Body of pancreas (tissue), 4 donors: ENCODE measurements around the gene PCBP3. TPM values are rescaled to one million over a fixed set of nuclear protein-coding genes. Genes with fewer than 3 reads are reported as not detected.

ENCODE experiments used
- ATAC-seq: fragments of 150-250 bp; one replicate; pipeline ENCODE4 v1.9.1; 2016
- DNase-seq, 4 donors: peaks; one replicate each; pipeline ENCODE4 v3.0.0-alpha.2; 2019
- H3K27ac ChIP-seq, 4 donors: fragments of 200-600 bp; sonication (generic); 1 replicate in 3 of 4; 2 replicates in 1 of 4; pipeline versions ENCODE4 v1.5.1 to v1.6.1; 2016 to 2019; ENCODE audit warnings: mild to moderate bottlenecking in 1 of 4, mixed read lengths in 1 of 4, moderate library complexity in 1 of 4
- H3K27me3 ChIP-seq, 2 donors: fragments of 200-600 bp; sonication (generic); one replicate each; pipeline ENCODE4 v1.6.0; 2016; ENCODE audit warnings: mild to moderate bottlenecking in 1 of 2
- H3K36me3 ChIP-seq, 2 donors: fragments of 200-600 bp; sonication (generic); replicated peaks in 1 of 2; 2 replicates each; pipeline ENCODE4 v1.5.1; 2016; ENCODE audit warnings: low read depth in 2 of 2; ENCODE audit not compliant: insufficient read depth in 1 of 2
- H3K4me1 ChIP-seq: fragments of 200-600 bp; sonication (generic); one replicate; pipeline ENCODE4 v1.6.0; 2016
- H3K4me3 ChIP-seq, 2 donors: fragments of 200-600 bp; sonication (generic); 1 replicate in 1 of 2; 2 replicates in 1 of 2; pipeline ENCODE4 v1.5.1; 2016 to 2019
- H3K9me3 ChIP-seq, 3 donors: fragments of 200-600 bp; sonication (generic); 1 replicate in 2 of 3; 2 replicates in 1 of 3; pipeline ENCODE4 v1.5.1; 2016
- POLR2A ChIP-seq, 3 donors: fragments of 450-650 bp; IDR thresholded peaks; one replicate each; pipeline ENCODE4 v1.6.1; 2016; ENCODE audit warnings: antibody characterized with exemption in 3 of 3, mild to moderate bottlenecking in 2 of 3
- WGBS, 2 donors: methylation state at CpG; one replicate each; pipeline ENCODE4 v1.1.5; 2017; 5-methylcytosine and 5-hydroxymethylcytosine counted together
- intact Hi-C: fragments of 100-400 bp; cut with DNase I; formaldehyde crosslinking; loops from one replicate; pipeline ENCODE4 v1.15.1; 2023
- total RNA-seq, 2 donors: library from RNA; depleted of rRNA; stranded (reverse); fragments of >200 nt; gene quantifications; one replicate each; pipeline ENCODE4 v1.1.0, GENCODE V29; 2016
- TF ChIP-seq, protein P1 (sequence below), 7 experiments: fragments of 450-650 bp in 4 of 7; fragments of 200-600 bp in 3 of 7; sonication (generic) in 3 of 7; IDR thresholded peaks; one replicate each; pipeline ENCODE4 v1.5.1; 2016 to 2019; ENCODE audit warnings: antibody characterized with exemption in 7 of 7

PCBP3 gene
- total RNA-seq, 2 donors from 2014 or later = 1.3 to 4.6 TPM

DNA sequence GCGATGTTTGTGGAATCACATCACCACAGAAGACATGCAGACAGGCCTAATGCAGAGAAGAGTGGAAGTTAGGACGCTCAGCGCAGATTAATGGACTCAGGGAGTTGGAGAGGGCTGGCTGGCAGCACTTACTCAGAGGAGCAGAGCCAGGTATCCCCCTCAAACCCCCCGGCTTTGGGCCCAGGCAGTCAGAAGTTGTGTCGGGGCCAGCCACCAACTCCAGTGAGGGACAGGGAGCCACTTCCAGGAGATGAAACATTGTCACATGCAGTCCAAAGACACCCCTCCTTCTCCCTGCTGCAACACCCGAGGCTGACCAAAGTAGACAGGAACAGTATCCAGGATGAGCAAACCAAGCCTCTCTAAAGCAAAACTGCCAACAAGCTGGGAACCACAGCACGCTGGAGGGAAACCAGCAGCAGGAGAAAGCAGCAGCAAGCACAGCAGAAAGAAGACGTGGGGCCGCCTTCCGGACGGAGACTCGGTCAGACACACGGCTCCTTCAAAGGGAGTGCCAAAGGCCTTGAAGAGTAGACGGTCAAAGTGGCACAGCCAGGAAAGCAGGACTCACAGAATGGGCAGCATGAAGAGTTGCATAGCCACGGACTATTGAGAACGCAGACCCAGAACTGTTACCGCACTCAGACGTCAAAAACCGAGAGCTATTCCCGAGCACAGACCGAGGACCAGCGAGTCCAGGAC is 149.3 kb downstream of the PCBP3 start:
- H3K27ac ChIP-seq = no peak overlapping the region
- TF ChIP-seq, protein P1, sequence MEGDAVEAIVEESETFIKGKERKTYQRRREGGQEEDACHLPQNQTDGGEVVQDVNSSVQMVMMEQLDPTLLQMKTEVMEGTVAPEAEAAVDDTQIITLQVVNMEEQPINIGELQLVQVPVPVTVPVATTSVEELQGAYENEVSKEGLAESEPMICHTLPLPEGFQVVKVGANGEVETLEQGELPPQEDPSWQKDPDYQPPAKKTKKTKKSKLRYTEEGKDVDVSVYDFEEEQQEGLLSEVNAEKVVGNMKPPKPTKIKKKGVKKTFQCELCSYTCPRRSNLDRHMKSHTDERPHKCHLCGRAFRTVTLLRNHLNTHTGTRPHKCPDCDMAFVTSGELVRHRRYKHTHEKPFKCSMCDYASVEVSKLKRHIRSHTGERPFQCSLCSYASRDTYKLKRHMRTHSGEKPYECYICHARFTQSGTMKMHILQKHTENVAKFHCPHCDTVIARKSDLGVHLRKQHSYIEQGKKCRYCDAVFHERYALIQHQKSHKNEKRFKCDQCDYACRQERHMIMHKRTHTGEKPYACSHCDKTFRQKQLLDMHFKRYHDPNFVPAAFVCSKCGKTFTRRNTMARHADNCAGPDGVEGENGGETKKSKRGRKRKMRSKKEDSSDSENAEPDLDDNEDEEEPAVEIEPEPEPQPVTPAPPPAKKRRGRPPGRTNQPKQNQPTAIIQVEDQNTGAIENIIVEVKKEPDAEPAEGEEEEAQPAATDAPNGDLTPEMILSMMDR (IDR thresholded peaks at IDR 0.05) = no peak
- TF ChIP-seq POLR2A (IDR thresholded peaks at IDR 0.05) = no peak
- intact Hi-C loops = no loop called here
- H3K4me1 ChIP-seq = no peaks in the 10 kb centered on the region
- DNase-seq (no peak), ATAC-seq (no peak)
- H3K36me3 ChIP-seq = no peaks in the 10 kb centered on the region
- H3K4me3 ChIP-seq = no peak overlapping the region
- WGBS, 2 donors = 80 to 82% methylated on average over 22 of the region's 22 CpGs
- H3K9me3 ChIP-seq = no peaks in the 10 kb centered on the region
- no peaks in the 10 kb centered on the region for H3K27me3 ChIP-seq

GRCh38 chr21:45794027-45794426 is 150.5 kb downstream of the PCBP3 start:
- DNase-seq (no peak), ATAC-seq (no peak)
- Histone ChIP-seq H3K27ac (no peak overlapping the region), H3K36me3 (no peaks in the 10 kb centered on the region), H3K27me3 (no peaks in the 10 kb centered on the region), H3K4me1 (no peaks in the 10 kb centered on the region), H3K9me3 (no peaks in the 10 kb centered on the region), H3K4me3 (no peak overlapping the region)
- intact Hi-C loops = no loop called here
- WGBS, 2 donors = 23 to 32% methylated on average over 6 of the region's 6 CpGs
- TF ChIP-seq, protein P1 (IDR thresholded peaks at IDR 0.05) = no peak
- no peak for TF ChIP-seq POLR2A (IDR thresholded peaks at IDR 0.05)

GRCh38 chr21:45796003-45796402 is 152.5 kb downstream of the PCBP3 start:
- no peak for ATAC-seq
- Histone ChIP-seq H3K9me3 (no peaks in the 10 kb centered on the region), H3K36me3 (no peaks in the 10 kb centered on the region), H3K27ac (no peak overlapping the region), H3K4me1 (no peaks in the 10 kb centered on the region), H3K4me3 (no peak overlapping the region), H3K27me3 (no peaks in the 10 kb centered on the region)
- no peak for TF ChIP-seq POLR2A (IDR thresholded peaks at IDR 0.05)
- TF ChIP-seq, protein P1 (IDR thresholded peaks at IDR 0.05) = no peak
- WGBS, 2 donors = 62 to 70% methylated on average over 3 of the region's 3 CpGs
- intact Hi-C loops = no loop called here
- no peak for DNase-seq

GRCh38 chr21:45797338-45797737 is 153.8 kb downstream of the PCBP3 start:
- WGBS, 2 donors = 38 to 46% methylated on average over 8 of the region's 8 CpGs
- intact Hi-C loops = no loop called here
- TF ChIP-seq, protein P1 (IDR thresholded peaks at IDR 0.05) = no peak
- TF ChIP-seq POLR2A (IDR thresholded peaks at IDR 0.05) = no peak
- no peaks in the 10 kb centered on the region for H3K4me1 ChIP-seq
- H3K36me3 ChIP-seq = no peaks in the 10 kb centered on the region
- H3K27me3 ChIP-seq = no peaks in the 10 kb centered on the region
- DNase-seq (no peak), ATAC-seq (no peak)
- no peak overlapping the region for H3K27ac ChIP-seq
- H3K9me3 ChIP-seq = no peaks in the 10 kb centered on the region
- H3K4me3 ChIP-seq = no peak overlapping the region

GRCh38 chr21:45799765-45800338 is 156.3 kb downstream of the PCBP3 start:
- Histone ChIP-seq H3K27me3 (no peaks in the 10 kb centered on the region), H3K4me1 (no peaks in the 10 kb centered on the region), H3K4me3 (no peak overlapping the region), H3K27ac (no peak overlapping the region), H3K36me3 (no peaks in the 10 kb centered on the region), H3K9me3 (no peaks in the 10 kb centered on the region)
- TF ChIP-seq, protein P1 (IDR thresholded peaks at IDR 0.05) = no peak
- TF ChIP-seq POLR2A (IDR thresholded peaks at IDR 0.05) = no peak
- DNase-seq (no peak), ATAC-seq (no peak)
- 83 to 86% methylated on average over 4 to 9 of the region's 9 CpGs for WGBS, 2 donors
- intact Hi-C loops = no loop called here
